Adrenal gland (tissue), 12 donors: ENCODE data around the gene UBE2D3. TPM values are rescaled to one million over a fixed set of nuclear protein-coding genes. Genes with fewer than 3 reads are reported as not detected.

ENCODE experiments used
- DNase-seq, 7 donors: peaks; one replicate each; pipeline ENCODE4 v3.0.0-alpha.2; 2019 to 2020
- H3K27ac ChIP-seq, 5 donors: fragments of 200-600 bp; sonication (generic) in 4 of 5; 1 replicate in 3 of 5; 2 replicates in 2 of 5; pipeline versions ENCODE4 v1.5.1 to v1.8.0; 2016 to 2020; ENCODE audit warnings: mild to moderate bottlenecking in 1 of 5
- H3K27me3 ChIP-seq: fragments of 200-600 bp; 2 replicates; pipeline ENCODE4 v1.8.0; 2021
- H3K36me3 ChIP-seq, 2 donors: fragments of 200-600 bp; replicated peaks in 1 of 2; 1 replicate in 1 of 2; 2 replicates in 1 of 2; pipeline versions ENCODE4 v1.5.1 to v1.8.0; 2018 to 2022
- H3K4me1 ChIP-seq, 2 donors: fragments of 200-600 bp; replicated peaks in 1 of 2; 1 replicate in 1 of 2; 2 replicates in 1 of 2; pipeline versions ENCODE4 v1.5.1 to v1.8.0; 2018 to 2021
- H3K4me3 ChIP-seq, 4 donors: fragments of 200-600 bp; sonication (generic) in 3 of 4; one replicate each; pipeline ENCODE4 v1.5.1; 2016 to 2018
- H3K9me3 ChIP-seq, 3 donors: fragments of 200-600 bp; sonication (generic) in 1 of 3; replicated peaks in 1 of 3; 1 replicate in 2 of 3; 2 replicates in 1 of 3; pipeline versions ENCODE4 v1.5.1 to v1.8.0; 2016 to 2021
- CTCF ChIP-seq, 6 experiments: fragments of 450-650 bp in 4 of 6; fragments of 200-600 bp in 2 of 6; sonication (generic) in 1 of 6; IDR thresholded peaks; 1 replicate in 5 of 6; 2 replicates in 1 of 6; pipeline versions ENCODE4 v1.5.1 to v1.8.0; 2016 to 2021; ENCODE audit warnings: antibody characterized with exemption in 6 of 6, mild to moderate bottlenecking in 2 of 6, moderate library complexity in 1 of 6
- POLR2A ChIP-seq, 2 donors: fragments of 450-650 bp; IDR thresholded peaks; one replicate each; pipeline ENCODE4 v1.6.1; 2017; ENCODE audit warnings: antibody characterized with exemption in 2 of 2, mild to moderate bottlenecking in 2 of 2, moderate library complexity in 1 of 2
- WGBS, 4 donors: extraction: QIAGEN DNeasy Blood & Tissue Kit in 2 of 4; methylation state at CpG; one replicate each; pipeline versions ENCODE4 v1.1.5 to v1.1.7; 2013 to 2017; 5-methylcytosine and 5-hydroxymethylcytosine counted together
- intact Hi-C, 2 donors: fragments of 100-400 bp; cut with DNase I; formaldehyde crosslinking; loops; one replicate each; pipeline versions ENCODE4 v1.14.1 to v1.15.0; 2022 to 2023
- polyA plus RNA-seq, 3 donors: library from polyadenylated mRNA; stranded (reverse); fragments of 200-250 nt in 2 of 3; fragments of 350-450 nt in 1 of 3; fragmentation: Illumina TruSeq in 1 of 3; extraction: RNeasy Lipid Tissue Mini Kit (QIAGEN cat#74804) in 1 of 3; gene quantifications; one replicate each; pipeline ENCODE4 v1.2.3, GENCODE V29; 2013 to 2014
- total RNA-seq, 9 donors: library from RNA; depleted of rRNA in 4 of 9; stranded (reverse); fragments of >200 nt in 4 of 9; fragments of 120-200 nt in 1 of 9; fragmentation: NEBNext Ultra II Directional in 1 of 9; extraction: Animal tissue kit (Norgen Biotek cat#: 25700) in 1 of 9; gene quantifications; one replicate each; pipeline versions ENCODE4 v1.1.0 to v1.2.4, GENCODE V29; 2013 to 2023
- donor health status: healthy with polysubstance abuse.
- donor health status: Bipolar disorder and iron deficiency.
- donor health status: DM: yes; HTN: yes; CAD: no.
- donor health status: DM: no; HTN: no; CAD: no.
- donor health status: DM: no; HTN: no; CAD: no.
- donor health status: DM: yes; HTN: yes; CAD: no.

UBE2D3 gene
- total and polyA plus RNA-seq, 12 donors: 178 to 709 (median 398) TPM

- TF ChIP-seq POLR2A (IDR thresholded peaks at IDR 0.05): no peak
- TF ChIP-seq CTCF (IDR thresholded peaks at IDR 0.05): no peak
- WGBS, 4 donors: 81 to 91% (median 86%) methylated on average over 5 of the region's 5 CpGs
- Histone ChIP-seq H3K27me3 (no peaks in the 10 kb centered on the region), H3K27ac (no peak overlapping the region), H3K4me3 (no peak overlapping the region), H3K9me3 (no peaks in the 10 kb centered on the region), H3K36me3 (no peaks in the 10 kb centered on the region), H3K4me1 (peaks cover 5 to 6% of the 10 kb centered on the region in 2 donors)
- peak in 2 of 7 donors; percentile 26 to 32 for DNase-seq
- intact Hi-C loops: no loop called here
Observed at GRCh38 chr4:102780476-102781144, 46.7 kb downstream of the UBE2D3 start.

- no peak for DNase-seq
- Histone ChIP-seq H3K36me3 (no peaks in the 10 kb centered on the region), H3K27me3 (no peaks in the 10 kb centered on the region), H3K4me3 (no peak overlapping the region), H3K27ac (no peak overlapping the region), H3K9me3 (no peaks in the 10 kb centered on the region), H3K4me1 (peaks cover 5 to 6% of the 10 kb centered on the region in 2 donors)
- 65 to 87% (median 68%) methylated on average over 4 of the region's 4 CpGs for WGBS, 4 donors
- intact Hi-C loops: loop anchor here in 1 of 2 donors (10.0 kb wide), 1 partner anchor 114 kb away; no protein-coding TSS in a partner anchor
- TF ChIP-seq CTCF (IDR thresholded peaks at IDR 0.05) (no peak), POLR2A (IDR thresholded peaks at IDR 0.05) (no peak)
Observed at GRCh38 chr4:102779204-102779603, 48.1 kb downstream of the UBE2D3 start.

- intact Hi-C loops: loop anchor here in 1 of 2 donors (10.0 kb wide), 1 partner anchor 114 kb away; no protein-coding TSS in a partner anchor
Observed at GRCh38 chr4:102778720-102779119, 48.6 kb downstream of the UBE2D3 start.

GRCh38 chr4:102775805-102776204, 51.5 kb downstream of the UBE2D3 start:
- Histone ChIP-seq H3K4me1 (no peaks in the 10 kb centered on the region), H3K27me3 (no peaks in the 10 kb centered on the region), H3K36me3 (no peaks in the 10 kb centered on the region), H3K4me3 (no peak overlapping the region), H3K9me3 (no peaks in the 10 kb centered on the region), H3K27ac (no peak overlapping the region)
- WGBS, 4 donors: 80 to 90% (median 88%) methylated on average over 1 of the region's 1 CpG
- DNase-seq: no peak
- TF ChIP-seq POLR2A (IDR thresholded peaks at IDR 0.05): no peak
- no peak for TF ChIP-seq CTCF (IDR thresholded peaks at IDR 0.05)
- intact Hi-C loops: loop anchor here in 1 of 2 donors (10.0 kb wide), 1 partner anchor 111 kb away; no protein-coding TSS in a partner anchor

More at GRCh38 chr4:102778720-102779119, 48.6 kb downstream of the UBE2D3 start:
- Histone ChIP-seq H3K4me3 (no peak overlapping the region), H3K27me3 (no peaks in the 10 kb centered on the region), H3K36me3 (no peaks in the 10 kb centered on the region), H3K9me3 (no peaks in the 10 kb centered on the region), H3K4me1 (peaks cover 5 to 6% of the 10 kb centered on the region in 2 donors), H3K27ac (no peak overlapping the region)
- TF ChIP-seq POLR2A (IDR thresholded peaks at IDR 0.05) (no peak), CTCF (IDR thresholded peaks at IDR 0.05) (no peak)
- peak; percentile 37 to 76 (median 62) for DNase-seq
- 49 to 85% (median 59%) methylated on average over 7 of the region's 7 CpGs for WGBS, 4 donors
